Ovary (tissue), 3 donors: Measurements from ENCODE around the gene GSX2.

Experiments used
- CTCF ChIP-seq, 3 donors: fragments of 450-650 bp in 2 of 3; fragments of 200-600 bp in 1 of 3; IDR thresholded peaks; one replicate each; pipeline versions ENCODE4 v1.5.1 to v1.8.0; 2016 to 2022; ENCODE audit warnings: antibody characterized with exemption in 3 of 3, mild to moderate bottlenecking in 1 of 3
- EP300 ChIP-seq: sonication (generic); formaldehyde crosslinking; IDR thresholded peaks from one replicate; pipeline ENCODE4 v1.6.1; 2017; ENCODE audit warnings: antibody characterized with exemption
- POLR2A ChIP-seq: fragments of 450-650 bp; IDR thresholded peaks from one replicate; pipeline ENCODE4 v1.6.1; 2017; ENCODE audit warnings: antibody characterized with exemption, mild to moderate bottlenecking, moderate library complexity
- donor health status: DM: no; HTN: no; CAD: no.

DNA sequence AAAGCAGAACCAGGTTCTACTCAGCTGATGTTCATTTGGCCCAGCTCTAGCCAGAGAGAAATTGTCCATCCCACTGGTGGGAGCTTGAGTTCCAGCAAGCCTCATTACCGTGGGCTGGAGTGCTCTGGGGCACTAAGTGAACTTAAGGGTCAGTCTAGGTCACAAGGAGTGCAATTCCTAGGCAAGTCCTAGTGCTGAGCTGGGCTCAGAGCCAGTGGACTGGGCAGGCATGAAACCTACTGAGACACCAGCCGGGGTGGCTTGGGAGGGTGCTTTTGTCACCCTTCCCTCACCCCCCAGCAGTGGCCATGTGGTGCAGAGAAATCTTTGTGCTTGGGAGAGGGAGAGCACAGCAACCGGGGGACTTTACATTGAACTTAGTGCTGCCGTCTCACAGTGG is 39.4 kb downstream of the GSX2 start:
- TF ChIP-seq CTCF (IDR thresholded peaks at IDR 0.05) (no peak), POLR2A (no peak), EP300 (no peak)
